GM23338 (cell line): ENCODE results near the gene HTATSF1.

Experiments used
- CREB1 ChIP-seq: fragments of 250-450 bp; sonication (Bioruptor Pico); IDR thresholded peaks from 2 replicates; pipeline ENCODE4 v1.5.0; 2020; ENCODE audit warnings: low read depth, mild to moderate bottlenecking, moderate library complexity
- CTCF ChIP-seq, 2 experiments: fragments of 200-600 bp in 1 of 2; sonication (generic) in 1 of 2; conservative IDR thresholded peaks; 2 replicates each; pipeline versions ENCODE4 v1.5.1 to v1.6.1; 2016 to 2017; ENCODE audit warnings: antibody characterized with exemption in 2 of 2, low read depth in 2 of 2, mild to moderate bottlenecking in 2 of 2, moderate library complexity in 1 of 2
- ETS1 ChIP-seq: IDR thresholded peaks from 2 replicates; pipeline ENCODE4 v1.6.1; 2016; ENCODE audit warnings: antibody characterized with exemption
- EZH2 ChIP-seq: fragments of 200-600 bp; sonication (generic); IDR thresholded peaks from one replicate; pipeline ENCODE4 v1.8.0; 2017; ENCODE audit warnings: antibody characterized with exemption, mild to moderate bottlenecking, low read depth; ENCODE audit not compliant: unreplicated experiment
- EZH2phosphoT487 ChIP-seq: fragments of 200-600 bp; sonication (generic); IDR thresholded peaks from one replicate; pipeline ENCODE4 v1.8.1; 2018; ENCODE audit warnings: antibody characterized with exemption; ENCODE audit not compliant: unreplicated experiment
- JUNB ChIP-seq: IDR thresholded peaks from one replicate; pipeline ENCODE4 v1.6.1; 2016; ENCODE audit warnings: antibody characterized with exemption; ENCODE audit not compliant: unreplicated experiment
- NANOG ChIP-seq: IDR thresholded peaks from 2 replicates; pipeline ENCODE4 v1.6.1; 2016; ENCODE audit warnings: antibody characterized with exemption, borderline replicate concordance
- POLR2AphosphoS5 ChIP-seq: IDR thresholded peaks from 2 replicates; pipeline ENCODE4 v1.6.1; 2016; ENCODE audit warnings: antibody characterized with exemption, low read depth
- STAT1 ChIP-seq: IDR thresholded peaks from one replicate; pipeline ENCODE4 v1.6.1; 2016; ENCODE audit warnings: antibody characterized with exemption; ENCODE audit not compliant: unreplicated experiment
- ZNF114 ChIP-seq: fragments of 250-450 bp; sonication (Bioruptor Pico); IDR thresholded peaks from 2 replicates; pipeline ENCODE4 v1.5.0; 2020; ENCODE audit warnings: mild to moderate bottlenecking, moderate library complexity
- ZNF331 ChIP-seq: fragments of 250-450 bp; sonication (Bioruptor Pico); IDR thresholded peaks from 2 replicates; pipeline ENCODE4 v1.5.0; 2020; ENCODE audit warnings: low read depth, mild to moderate bottlenecking, moderate library complexity
- TF ChIP-seq, protein P1 (sequence below): IDR thresholded peaks from one replicate; pipeline ENCODE4 v1.6.1; 2018; ENCODE audit warnings: antibody characterized with exemption; ENCODE audit not compliant: unreplicated experiment

- TF ChIP-seq CTCF (conservative IDR thresholded peaks at IDR 0.05; ENCODE audit: low read depth in 2 of 2) (no peak), ZNF114 (CRISPR knock-in tag) (no peak), EZH2 (no peak), POLR2AphosphoS5 (no peak), JUNB (no peak), CREB1 (CRISPR knock-in tag) (no peak), EZH2phosphoT487 (no peak), STAT1 (no peak), ZNF331 (CRISPR knock-in tag) (no peak), ETS1 (no peak), NANOG (no peak)
- TF ChIP-seq, protein P1, sequence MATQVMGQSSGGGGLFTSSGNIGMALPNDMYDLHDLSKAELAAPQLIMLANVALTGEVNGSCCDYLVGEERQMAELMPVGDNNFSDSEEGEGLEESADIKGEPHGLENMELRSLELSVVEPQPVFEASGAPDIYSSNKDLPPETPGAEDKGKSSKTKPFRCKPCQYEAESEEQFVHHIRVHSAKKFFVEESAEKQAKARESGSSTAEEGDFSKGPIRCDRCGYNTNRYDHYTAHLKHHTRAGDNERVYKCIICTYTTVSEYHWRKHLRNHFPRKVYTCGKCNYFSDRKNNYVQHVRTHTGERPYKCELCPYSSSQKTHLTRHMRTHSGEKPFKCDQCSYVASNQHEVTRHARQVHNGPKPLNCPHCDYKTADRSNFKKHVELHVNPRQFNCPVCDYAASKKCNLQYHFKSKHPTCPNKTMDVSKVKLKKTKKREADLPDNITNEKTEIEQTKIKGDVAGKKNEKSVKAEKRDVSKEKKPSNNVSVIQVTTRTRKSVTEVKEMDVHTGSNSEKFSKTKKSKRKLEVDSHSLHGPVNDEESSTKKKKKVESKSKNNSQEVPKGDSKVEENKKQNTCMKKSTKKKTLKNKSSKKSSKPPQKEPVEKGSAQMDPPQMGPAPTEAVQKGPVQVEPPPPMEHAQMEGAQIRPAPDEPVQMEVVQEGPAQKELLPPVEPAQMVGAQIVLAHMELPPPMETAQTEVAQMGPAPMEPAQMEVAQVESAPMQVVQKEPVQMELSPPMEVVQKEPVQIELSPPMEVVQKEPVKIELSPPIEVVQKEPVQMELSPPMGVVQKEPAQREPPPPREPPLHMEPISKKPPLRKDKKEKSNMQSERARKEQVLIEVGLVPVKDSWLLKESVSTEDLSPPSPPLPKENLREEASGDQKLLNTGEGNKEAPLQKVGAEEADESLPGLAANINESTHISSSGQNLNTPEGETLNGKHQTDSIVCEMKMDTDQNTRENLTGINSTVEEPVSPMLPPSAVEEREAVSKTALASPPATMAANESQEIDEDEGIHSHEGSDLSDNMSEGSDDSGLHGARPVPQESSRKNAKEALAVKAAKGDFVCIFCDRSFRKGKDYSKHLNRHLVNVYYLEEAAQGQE: no peak
These were observed 47.2 kb upstream of the HTATSF1 start for GRCh38 chrX:136450050-136450830.
